ENCODE data around the gene DPEP3.

DPEP3 gene

GRCh38 chr16:67935402-67936123 lies 44.7 kb downstream of the DPEP3 start:
- peak; percentile 96 for DNase-seq

GRCh38 chr16:67935101-67935401 lies 45.2 kb downstream of the DPEP3 start:
- in situ Hi-C loops (cut with MboI; ENCODE audit: low pct_unique_long_range_greater_than_20kb, low sequenced_read_pairs): no loop called here
- no peak for DNase-seq

More at GRCh38 chr16:67935402-67936123, 44.7 kb downstream of the DPEP3 start:
- in situ Hi-C loops (cut with MboI; ENCODE audit: low pct_unique_long_range_greater_than_20kb, low sequenced_read_pairs): no loop called here

- no peak for DNase-seq
- in situ Hi-C loops (cut with MboI; ENCODE audit: low pct_unique_long_range_greater_than_20kb, low sequenced_read_pairs): no loop called here
These were observed 45.8 kb downstream of the DPEP3 start for GRCh38 chr16:67934306-67935100.

- in situ Hi-C loops (cut with MboI; ENCODE audit: low pct_unique_long_range_greater_than_20kb, low sequenced_read_pairs): no loop called here
- no peak for DNase-seq
These were observed 46.5 kb downstream of the DPEP3 start for GRCh38 chr16:67933805-67934204.

GRCh38 chr16:67932462-67932840 lies 47.8 kb downstream of the DPEP3 start:
- in situ Hi-C loops (cut with MboI; ENCODE audit: low pct_unique_long_range_greater_than_20kb, low sequenced_read_pairs): no loop called here
- no peak for DNase-seq

GRCh38 chr16:67931712-67932461 lies 48.4 kb downstream of the DPEP3 start, which contains the start of gene CTRL:
Gene CTRL, minus strand, starts transcription at chr16:67931862. Its CDS starts 10 bp downstream, at chr16:67931852.
- in situ Hi-C loops (cut with MboI; ENCODE audit: low pct_unique_long_range_greater_than_20kb, low sequenced_read_pairs): no loop called here
- no peak for DNase-seq

- in situ Hi-C loops (cut with MboI; ENCODE audit: low pct_unique_long_range_greater_than_20kb, low sequenced_read_pairs): no loop called here
These were observed 49.6 kb downstream of the DPEP3 start for GRCh38 chr16:67930678-67931211.

GRCh38 chr16:67930191-67930590 lies 50.1 kb downstream of the DPEP3 start:
- no peak for DNase-seq
- in situ Hi-C loops (cut with MboI; ENCODE audit: low pct_unique_long_range_greater_than_20kb, low sequenced_read_pairs): no loop called here

More at GRCh38 chr16:67930678-67931211, 49.6 kb downstream of the DPEP3 start:
- no peak for DNase-seq

- peak; percentile 73 for DNase-seq
- in situ Hi-C loops (cut with MboI; ENCODE audit: low pct_unique_long_range_greater_than_20kb, low sequenced_read_pairs): no loop called here
These were observed 51.5 kb downstream of the DPEP3 start for GRCh38 chr16:67928561-67929364.

- in situ Hi-C loops (cut with MboI; ENCODE audit: low pct_unique_long_range_greater_than_20kb, low sequenced_read_pairs): no loop called here
- DNase-seq: no peak
These were observed 52.2 kb downstream of the DPEP3 start for GRCh38 chr16:67928147-67928546.

- DNase-seq: no peak
- in situ Hi-C loops (cut with MboI; ENCODE audit: low pct_unique_long_range_greater_than_20kb, low sequenced_read_pairs): no loop called here
These were observed 53.0 kb downstream of the DPEP3 start for GRCh38 chr16:67927131-67927941.

- in situ Hi-C loops (cut with MboI; ENCODE audit: low pct_unique_long_range_greater_than_20kb, low sequenced_read_pairs): no loop called here
- no peak for DNase-seq
These were observed 54.0 kb downstream of the DPEP3 start for GRCh38 chr16:67926181-67926750.
